Measurements from ENCODE around the gene CD22. TPM values are rescaled to one million over a fixed set of nuclear protein-coding genes. Genes with fewer than 3 reads are reported as not detected.

CD22 gene
- total and polyA plus RNA-seq, 4 donors = 0.15 to 4.1 (median 1.3) TPM

- H3K4me1 ChIP-seq (ENCODE audit: control insufficient read depth in 4 of 4, insufficient read depth in 4 of 4, low read length in 3 of 4) = no peaks in the 10 kb centered on the region
- 87% methylated on average over 23 of the region's 23 CpGs for WGBS
- DNase-seq (ENCODE audit: low spot score) = no peak
- H3K27ac ChIP-seq (ENCODE audit: low read depth in 1 of 2, low read length in 2 of 2) = no peak overlapping the region
- H3K9ac ChIP-seq (ENCODE audit: low read depth in 1 of 2, low read length in 2 of 2) = no peak overlapping the region
- no peak for TF ChIP-seq RXRA (IDR thresholded peaks at IDR 0.05)
- TF ChIP-seq, protein P1, sequence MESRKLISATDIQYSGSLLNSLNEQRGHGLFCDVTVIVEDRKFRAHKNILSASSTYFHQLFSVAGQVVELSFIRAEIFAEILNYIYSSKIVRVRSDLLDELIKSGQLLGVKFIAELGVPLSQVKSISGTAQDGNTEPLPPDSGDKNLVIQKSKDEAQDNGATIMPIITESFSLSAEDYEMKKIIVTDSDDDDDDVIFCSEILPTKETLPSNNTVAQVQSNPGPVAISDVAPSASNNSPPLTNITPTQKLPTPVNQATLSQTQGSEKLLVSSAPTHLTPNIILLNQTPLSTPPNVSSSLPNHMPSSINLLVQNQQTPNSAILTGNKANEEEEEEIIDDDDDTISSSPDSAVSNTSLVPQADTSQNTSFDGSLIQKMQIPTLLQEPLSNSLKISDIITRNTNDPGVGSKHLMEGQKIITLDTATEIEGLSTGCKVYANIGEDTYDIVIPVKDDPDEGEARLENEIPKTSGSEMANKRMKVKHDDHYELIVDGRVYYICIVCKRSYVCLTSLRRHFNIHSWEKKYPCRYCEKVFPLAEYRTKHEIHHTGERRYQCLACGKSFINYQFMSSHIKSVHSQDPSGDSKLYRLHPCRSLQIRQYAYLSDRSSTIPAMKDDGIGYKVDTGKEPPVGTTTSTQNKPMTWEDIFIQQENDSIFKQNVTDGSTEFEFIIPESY (IDR thresholded peaks at IDR 0.05) = no peak
- TF ChIP-seq CTCF (IDR thresholded peaks at IDR 0.05; ENCODE audit: low read depth, low read length, missing input control) = no peak
- TF ChIP-seq NR2F2 (IDR thresholded peaks at IDR 0.05) = no peak
- TF ChIP-seq, protein P2, sequence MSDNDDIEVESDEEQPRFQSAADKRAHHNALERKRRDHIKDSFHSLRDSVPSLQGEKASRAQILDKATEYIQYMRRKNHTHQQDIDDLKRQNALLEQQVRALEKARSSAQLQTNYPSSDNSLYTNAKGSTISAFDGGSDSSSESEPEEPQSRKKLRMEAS (IDR thresholded peaks at IDR 0.05) = no peak
- no peak for TF ChIP-seq SP1 (IDR thresholded peaks at IDR 0.05)
- no peak for TF ChIP-seq YY1 (IDR thresholded peaks at IDR 0.05)
- no peak for TF ChIP-seq TAF1 (conservative IDR thresholded peaks at IDR 0.05)
- no peak for TF ChIP-seq RAD21 (IDR thresholded peaks at IDR 0.05)
- no peak for TF ChIP-seq JUND (IDR thresholded peaks at IDR 0.05)
- TF ChIP-seq GABPA (IDR thresholded peaks at IDR 0.05 in 1 of 2, conservative IDR thresholded peaks at IDR 0.05 in 1 of 2) = no peak
- TF ChIP-seq ATF3 (IDR thresholded peaks at IDR 0.05) = no peak
- no peak for TF ChIP-seq HNF4A (conservative IDR thresholded peaks at IDR 0.05)
- no peak for TF ChIP-seq FOXA2 (IDR thresholded peaks at IDR 0.05)
- no peak for TF ChIP-seq EGR1 (IDR thresholded peaks at IDR 0.05; ENCODE audit: low read depth in 2 of 2)
- TF ChIP-seq HNF4G (IDR thresholded peaks at IDR 0.05) = no peak
- no peak for TF ChIP-seq FOXA1 (IDR thresholded peaks at IDR 0.05)
- no peaks in the 10 kb centered on the region for H3K9me3 ChIP-seq (ENCODE audit: control insufficient read depth in 4 of 4, low read length in 3 of 4)
- no peak overlapping the region for H3K4me3 ChIP-seq (ENCODE audit: low read depth in 1 of 3, low read length in 3 of 3)
- H3K36me3 ChIP-seq (ENCODE audit: control insufficient read depth in 4 of 4, insufficient read depth in 3 of 4, low read depth in 1 of 4, low read length in 3 of 4) = no peaks in the 10 kb centered on the region
- H3K27me3 ChIP-seq (ENCODE audit: control insufficient read depth in 4 of 4, insufficient read depth in 4 of 4, low read length in 3 of 4) = no peaks in the 10 kb centered on the region
Observed at GRCh38 chr19:35292421-35293362, 36.3 kb upstream of the CD22 start.

- no peaks in the 10 kb centered on the region for H3K4me1 ChIP-seq (ENCODE audit: control insufficient read depth in 4 of 4, insufficient read depth in 4 of 4, low read length in 3 of 4)
- no peak overlapping the region for H3K27ac ChIP-seq (ENCODE audit: low read depth in 1 of 2, low read length in 2 of 2)
- no peaks in the 10 kb centered on the region for H3K27me3 ChIP-seq (ENCODE audit: control insufficient read depth in 4 of 4, insufficient read depth in 4 of 4, low read length in 3 of 4)
- 68% methylated on average over 7 of the region's 7 CpGs for WGBS
- no peak overlapping the region for H3K4me3 ChIP-seq (ENCODE audit: low read depth in 1 of 3, low read length in 3 of 3)
- H3K36me3 ChIP-seq (ENCODE audit: control insufficient read depth in 4 of 4, insufficient read depth in 3 of 4, low read depth in 1 of 4, low read length in 3 of 4) = no peaks in the 10 kb centered on the region
- no peak for DNase-seq (ENCODE audit: low spot score)
- no peak for TF ChIP-seq JUND (IDR thresholded peaks at IDR 0.05)
- H3K9ac ChIP-seq (ENCODE audit: low read depth in 1 of 2, low read length in 2 of 2) = no peak overlapping the region
- H3K9me3 ChIP-seq (ENCODE audit: control insufficient read depth in 4 of 4, low read length in 3 of 4) = no peaks in the 10 kb centered on the region
Observed at GRCh38 chr19:35293363-35293739, 35.6 kb upstream of the CD22 start.
